ENCODE data around the gene ATP11B. TPM values are rescaled to one million over a fixed set of nuclear protein-coding genes. Genes with fewer than 3 reads are reported as not detected.
A peak's percentile ranks its signal among the peaks of the same experiment; 100 is the strongest.

Gene ATP11B
- total RNA-seq, 1 donor from 2014 or later: 59.0 TPM

DNA sequence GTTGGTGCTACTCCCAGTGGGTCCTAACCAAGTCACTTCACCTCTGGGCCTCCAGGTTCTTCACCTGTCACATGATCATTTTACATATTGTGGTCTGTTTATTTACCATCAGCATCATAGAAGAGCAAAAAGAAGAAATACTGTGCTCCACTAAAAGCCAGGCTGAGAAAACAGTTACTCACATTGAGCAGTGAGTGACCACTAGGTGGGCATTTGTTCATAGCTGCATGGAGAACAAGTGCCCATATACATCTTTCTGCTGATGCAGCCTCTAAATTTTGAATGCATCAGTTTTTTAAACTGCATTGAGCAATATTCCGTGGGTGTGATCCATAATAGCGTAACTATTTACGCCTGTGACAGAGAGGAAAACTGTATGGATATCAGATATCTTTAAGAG lies 110.9 kb downstream of the ATP11B start:
- H3K27ac Mint-ChIP-seq: no peak overlapping the region
- H3K4me3 ChIP-seq: no peak overlapping the region
- H3K9me3 ChIP-seq (ENCODE audit: low read depth): no peaks in the 10 kb centered on the region
- H3K4me2 ChIP-seq: no peak overlapping the region
- no peak overlapping the region for H2AFZ ChIP-seq (replicated peaks)
- peak overlapping the region; percentile 27 for H3K27ac ChIP-seq
- no peaks in the 10 kb centered on the region for H3K36me3 ChIP-seq
- H4K20me1 ChIP-seq (ENCODE audit: low read depth): no peaks in the 10 kb centered on the region
- H3K27me3 Mint-ChIP-seq (ENCODE audit: insufficient read depth, low read depth): no peaks in the 10 kb centered on the region
- H3K36me3 Mint-ChIP-seq: peaks cover 6% of the 10 kb centered on the region
- no peaks in the 10 kb centered on the region for H3K9me3 Mint-ChIP-seq
- H3K79me2 ChIP-seq (ENCODE audit: low read depth): no peaks in the 10 kb centered on the region
- TF ChIP-seq, protein P1, sequence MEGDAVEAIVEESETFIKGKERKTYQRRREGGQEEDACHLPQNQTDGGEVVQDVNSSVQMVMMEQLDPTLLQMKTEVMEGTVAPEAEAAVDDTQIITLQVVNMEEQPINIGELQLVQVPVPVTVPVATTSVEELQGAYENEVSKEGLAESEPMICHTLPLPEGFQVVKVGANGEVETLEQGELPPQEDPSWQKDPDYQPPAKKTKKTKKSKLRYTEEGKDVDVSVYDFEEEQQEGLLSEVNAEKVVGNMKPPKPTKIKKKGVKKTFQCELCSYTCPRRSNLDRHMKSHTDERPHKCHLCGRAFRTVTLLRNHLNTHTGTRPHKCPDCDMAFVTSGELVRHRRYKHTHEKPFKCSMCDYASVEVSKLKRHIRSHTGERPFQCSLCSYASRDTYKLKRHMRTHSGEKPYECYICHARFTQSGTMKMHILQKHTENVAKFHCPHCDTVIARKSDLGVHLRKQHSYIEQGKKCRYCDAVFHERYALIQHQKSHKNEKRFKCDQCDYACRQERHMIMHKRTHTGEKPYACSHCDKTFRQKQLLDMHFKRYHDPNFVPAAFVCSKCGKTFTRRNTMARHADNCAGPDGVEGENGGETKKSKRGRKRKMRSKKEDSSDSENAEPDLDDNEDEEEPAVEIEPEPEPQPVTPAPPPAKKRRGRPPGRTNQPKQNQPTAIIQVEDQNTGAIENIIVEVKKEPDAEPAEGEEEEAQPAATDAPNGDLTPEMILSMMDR (IDR thresholded peaks at IDR 0.05): peak; percentile 21
- no peak for TF ChIP-seq EZH2phosphoT487 (IDR thresholded peaks at IDR 0.05)
- DNase-seq (ENCODE audit: low spot score): no peak
- no peaks in the 10 kb centered on the region for H3K4me1 Mint-ChIP-seq
- H3K4me1 ChIP-seq: no peaks in the 10 kb centered on the region
- no peak overlapping the region for H3K4me3 Mint-ChIP-seq
- no peaks in the 10 kb centered on the region for H3F3A ChIP-seq (ENCODE audit: low read depth)
- H3K27me3 ChIP-seq: no peaks in the 10 kb centered on the region
- no peak overlapping the region for H3K9ac ChIP-seq

DNA sequence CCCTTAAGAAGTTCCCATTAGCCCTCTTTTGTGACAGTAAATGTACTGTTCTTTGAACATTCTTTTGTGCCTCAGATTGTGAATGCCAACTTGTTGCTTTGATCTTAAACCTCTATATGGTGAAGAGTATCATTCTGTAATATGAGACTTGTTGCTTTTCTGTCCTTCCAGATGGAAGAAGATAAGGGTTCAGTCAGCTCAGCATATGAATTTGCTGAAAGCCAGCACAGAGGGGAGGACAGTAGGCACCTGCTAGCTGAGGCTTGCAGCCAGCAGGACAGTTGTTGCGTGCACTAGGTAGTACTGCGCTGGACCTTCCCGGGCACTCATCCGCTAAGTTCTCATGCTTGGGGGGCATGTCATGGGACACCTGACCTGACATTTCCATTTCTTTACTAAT lies 112.3 kb downstream of the ATP11B start:
- TF ChIP-seq EZH2phosphoT487 (IDR thresholded peaks at IDR 0.05) (no peak), EZH2 (IDR thresholded peaks at IDR 0.05) (no peak)
- no peak overlapping the region for H3K27ac ChIP-seq
- no peaks in the 10 kb centered on the region for H3F3A ChIP-seq (ENCODE audit: low read depth)
- no peaks in the 10 kb centered on the region for H3K79me2 ChIP-seq (ENCODE audit: low read depth)
- H3K36me3 Mint-ChIP-seq: peaks cover 6% of the 10 kb centered on the region
- H2AFZ ChIP-seq (replicated peaks): no peak overlapping the region
- no peak for DNase-seq (ENCODE audit: low spot score)
- no peaks in the 10 kb centered on the region for H4K20me1 ChIP-seq (ENCODE audit: low read depth)
- H3K4me3 ChIP-seq: no peak overlapping the region
- H3K4me2 ChIP-seq: no peak overlapping the region
- H3K36me3 ChIP-seq: no peaks in the 10 kb centered on the region
- H3K9me3 Mint-ChIP-seq: no peaks in the 10 kb centered on the region
- H3K27me3 ChIP-seq: no peaks in the 10 kb centered on the region
- no peaks in the 10 kb centered on the region for H3K9me3 ChIP-seq (ENCODE audit: low read depth)
- no peaks in the 10 kb centered on the region for H3K4me1 Mint-ChIP-seq
- no peak overlapping the region for H3K9ac ChIP-seq
- no peak overlapping the region for H3K4me3 Mint-ChIP-seq
- H3K27me3 Mint-ChIP-seq (ENCODE audit: insufficient read depth, low read depth): peaks cover 2% of the 10 kb centered on the region
- no peaks in the 10 kb centered on the region for H3K4me1 ChIP-seq
- no peak overlapping the region for H3K27ac Mint-ChIP-seq

DNA sequence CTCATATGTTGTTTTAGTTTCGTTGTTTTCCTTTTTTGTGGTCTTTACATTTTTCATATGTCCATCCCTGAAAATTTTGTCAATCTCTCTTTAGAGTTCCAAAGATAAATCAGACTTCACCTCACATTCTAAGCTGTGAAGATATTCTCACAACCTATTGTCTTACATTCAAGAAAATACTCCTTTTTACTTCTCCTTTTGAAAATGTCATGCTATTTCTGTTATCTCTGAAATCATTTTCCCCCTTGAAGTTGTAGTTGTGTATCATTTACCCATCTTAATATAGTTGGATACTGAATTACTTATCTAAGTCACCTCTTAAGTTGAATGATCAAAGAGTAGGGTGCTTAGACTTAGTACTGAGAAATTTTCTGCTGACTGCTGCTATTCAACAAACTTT lies 112.7 kb downstream of the ATP11B start:
- H2AFZ ChIP-seq (replicated peaks): no peak overlapping the region
- Mint-ChIP-seq H3K27ac (no peak overlapping the region), H3K4me1 (no peaks in the 10 kb centered on the region), H3K9me3 (no peaks in the 10 kb centered on the region), H3K36me3 (peaks cover 6% of the 10 kb centered on the region), H3K4me3 (no peak overlapping the region), H3K27me3 (ENCODE audit: insufficient read depth, low read depth) (peaks cover 2% of the 10 kb centered on the region)
- no peaks in the 10 kb centered on the region for H3F3A ChIP-seq (ENCODE audit: low read depth)
- DNase-seq (ENCODE audit: low spot score): no peak
- no peaks in the 10 kb centered on the region for H3K4me1 ChIP-seq
- no peaks in the 10 kb centered on the region for H3K9me3 ChIP-seq (ENCODE audit: low read depth)
- no peak overlapping the region for H3K4me2 ChIP-seq
- H3K9ac ChIP-seq: no peak overlapping the region
- H3K79me2 ChIP-seq (ENCODE audit: low read depth): no peaks in the 10 kb centered on the region
- no peaks in the 10 kb centered on the region for H3K36me3 ChIP-seq
- H3K4me3 ChIP-seq: no peak overlapping the region
- H3K27ac ChIP-seq: no peak overlapping the region
- no peaks in the 10 kb centered on the region for H4K20me1 ChIP-seq (ENCODE audit: low read depth)
- TF ChIP-seq EZH2 (IDR thresholded peaks at IDR 0.05): no peak
- TF ChIP-seq EZH2phosphoT487 (IDR thresholded peaks at IDR 0.05): no peak
- TF ChIP-seq, protein P1 (IDR thresholded peaks at IDR 0.05): no peak
- H3K27me3 ChIP-seq: no peaks in the 10 kb centered on the region

DNA sequence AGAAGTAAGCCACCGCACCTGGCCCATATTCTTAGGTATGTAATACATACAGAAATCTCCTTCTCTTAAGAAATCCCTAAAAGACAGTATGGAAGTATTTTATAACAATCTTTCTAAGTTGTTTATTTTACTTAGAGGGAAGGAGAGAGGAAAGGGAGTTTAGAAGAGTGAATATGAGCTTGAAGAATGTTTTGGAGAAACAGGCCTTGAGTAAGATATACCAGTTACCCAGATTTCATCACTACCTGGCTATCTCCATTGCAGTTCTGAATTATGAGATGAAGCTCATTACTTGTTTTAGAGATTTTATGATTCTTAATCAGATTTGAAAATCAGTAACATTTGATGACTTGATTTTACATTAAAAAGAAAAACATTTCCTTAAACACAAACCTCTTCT lies 115.2 kb downstream of the ATP11B start:
- Histone ChIP-seq H3K36me3 (no peaks in the 10 kb centered on the region), H3F3A (ENCODE audit: low read depth) (peaks cover 4% of the 10 kb centered on the region), H3K9ac (no peak overlapping the region), H2AFZ (replicated peaks) (no peak overlapping the region), H4K20me1 (ENCODE audit: low read depth) (no peaks in the 10 kb centered on the region), H3K27me3 (no peaks in the 10 kb centered on the region), H3K4me3 (no peak overlapping the region), H3K4me2 (no peak overlapping the region), H3K4me1 (peaks cover 10% of the 10 kb centered on the region), H3K27ac (no peak overlapping the region), H3K9me3 (ENCODE audit: low read depth) (no peaks in the 10 kb centered on the region), H3K79me2 (ENCODE audit: low read depth) (no peaks in the 10 kb centered on the region)
- TF ChIP-seq EZH2 (IDR thresholded peaks at IDR 0.05) (no peak), EZH2phosphoT487 (IDR thresholded peaks at IDR 0.05) (no peak)
- TF ChIP-seq, protein P1 (IDR thresholded peaks at IDR 0.05): no peak
- H3K4me1 Mint-ChIP-seq: peaks cover 10% of the 10 kb centered on the region
- no peak overlapping the region for H3K27ac Mint-ChIP-seq
- H3K36me3 Mint-ChIP-seq: peaks cover 4% of the 10 kb centered on the region
- no peak overlapping the region for H3K4me3 Mint-ChIP-seq
- H3K27me3 Mint-ChIP-seq (ENCODE audit: insufficient read depth, low read depth): peaks cover 2% of the 10 kb centered on the region
- no peak for DNase-seq (ENCODE audit: low spot score)
- no peaks in the 10 kb centered on the region for H3K9me3 Mint-ChIP-seq
